Measurements from ENCODE around the gene EVA1C. TPM values are rescaled to one million over a fixed set of nuclear protein-coding genes. Genes with fewer than 3 reads are reported as not detected.
A peak's percentile ranks its signal among the peaks of the same experiment; 100 is the strongest.

Gene EVA1C
- total RNA-seq, 1 experiment from 2014 or later, result 22.2 TPM

DNA sequence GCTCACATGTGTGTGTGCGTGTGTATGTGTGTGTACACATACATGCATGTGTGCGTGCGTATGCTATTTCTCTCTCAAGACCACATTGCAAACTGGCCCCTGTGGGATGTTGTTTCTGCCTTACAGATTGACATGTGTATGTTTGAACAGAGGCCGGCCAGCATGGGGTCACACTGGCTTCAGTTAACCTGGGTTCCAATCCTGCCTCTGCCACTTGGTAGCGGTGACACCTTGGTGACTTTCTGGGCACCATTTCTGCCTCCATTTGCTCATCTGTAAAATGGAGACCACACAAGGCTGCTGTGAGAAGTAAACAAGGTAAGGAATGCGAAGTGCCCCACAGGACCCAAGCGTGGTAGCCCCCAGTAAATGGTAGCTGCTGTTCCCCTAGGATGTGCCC is 121.1 kb downstream of the EVA1C start:
- ChIA-PET POLR2A (no interaction called here), CTCF (no interaction called here)
- Mint-ChIP-seq H3K27me3 (ENCODE audit: insufficient read depth, unreplicated experiment) (no peaks in the 10 kb centered on the region), H3K9me3 (ENCODE audit: unreplicated experiment) (no peaks in the 10 kb centered on the region), H3K4me1 (ENCODE audit: insufficient read depth, unreplicated experiment) (peaks cover 11% of the 10 kb centered on the region), H3K27ac (ENCODE audit: low read depth, unreplicated experiment) (no peak overlapping the region), H3K4me3 (ENCODE audit: unreplicated experiment) (no peak overlapping the region), H3K36me3 (ENCODE audit: insufficient read depth, unreplicated experiment) (no peaks in the 10 kb centered on the region)
- intact Hi-C loops (cut with micrococcal nuclease), result no loop called here
- no peak for DNase-seq (ENCODE audit: unreplicated experiment)
- no TSS peak for BruUV-seq (replicated peaks)
- TF ChIP-seq, protein P1, sequence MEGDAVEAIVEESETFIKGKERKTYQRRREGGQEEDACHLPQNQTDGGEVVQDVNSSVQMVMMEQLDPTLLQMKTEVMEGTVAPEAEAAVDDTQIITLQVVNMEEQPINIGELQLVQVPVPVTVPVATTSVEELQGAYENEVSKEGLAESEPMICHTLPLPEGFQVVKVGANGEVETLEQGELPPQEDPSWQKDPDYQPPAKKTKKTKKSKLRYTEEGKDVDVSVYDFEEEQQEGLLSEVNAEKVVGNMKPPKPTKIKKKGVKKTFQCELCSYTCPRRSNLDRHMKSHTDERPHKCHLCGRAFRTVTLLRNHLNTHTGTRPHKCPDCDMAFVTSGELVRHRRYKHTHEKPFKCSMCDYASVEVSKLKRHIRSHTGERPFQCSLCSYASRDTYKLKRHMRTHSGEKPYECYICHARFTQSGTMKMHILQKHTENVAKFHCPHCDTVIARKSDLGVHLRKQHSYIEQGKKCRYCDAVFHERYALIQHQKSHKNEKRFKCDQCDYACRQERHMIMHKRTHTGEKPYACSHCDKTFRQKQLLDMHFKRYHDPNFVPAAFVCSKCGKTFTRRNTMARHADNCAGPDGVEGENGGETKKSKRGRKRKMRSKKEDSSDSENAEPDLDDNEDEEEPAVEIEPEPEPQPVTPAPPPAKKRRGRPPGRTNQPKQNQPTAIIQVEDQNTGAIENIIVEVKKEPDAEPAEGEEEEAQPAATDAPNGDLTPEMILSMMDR (IDR thresholded peaks at IDR 0.05; ENCODE audit: unreplicated experiment), result no peak

GRCh38 chr21:32534113-32534512 is 121.6 kb downstream of the EVA1C start:
- POLR2A ChIA-PET, result no interaction called here
- no peaks in the 10 kb centered on the region for H3K36me3 Mint-ChIP-seq (ENCODE audit: insufficient read depth, unreplicated experiment)
- no peak overlapping the region for H3K4me3 Mint-ChIP-seq (ENCODE audit: unreplicated experiment)
- intact Hi-C loops (cut with micrococcal nuclease), result no loop called here
- DNase-seq (ENCODE audit: unreplicated experiment), result no peak
- BruUV-seq (replicated peaks), result no TSS peak
- TF ChIP-seq, protein P1 (IDR thresholded peaks at IDR 0.05; ENCODE audit: unreplicated experiment), result no peak
- no peaks in the 10 kb centered on the region for H3K9me3 Mint-ChIP-seq (ENCODE audit: unreplicated experiment)
- no peaks in the 10 kb centered on the region for H3K27me3 Mint-ChIP-seq (ENCODE audit: insufficient read depth, unreplicated experiment)
- CTCF ChIA-PET, result interaction anchor here (0.5 kb wide), 1 partner anchor 15 kb away, joined by 3 read pairs; no protein-coding TSS in a partner anchor
- no peak overlapping the region for H3K27ac Mint-ChIP-seq (ENCODE audit: low read depth, unreplicated experiment)
- peaks cover 10% of the 10 kb centered on the region for H3K4me1 Mint-ChIP-seq (ENCODE audit: insufficient read depth, unreplicated experiment)

DNA sequence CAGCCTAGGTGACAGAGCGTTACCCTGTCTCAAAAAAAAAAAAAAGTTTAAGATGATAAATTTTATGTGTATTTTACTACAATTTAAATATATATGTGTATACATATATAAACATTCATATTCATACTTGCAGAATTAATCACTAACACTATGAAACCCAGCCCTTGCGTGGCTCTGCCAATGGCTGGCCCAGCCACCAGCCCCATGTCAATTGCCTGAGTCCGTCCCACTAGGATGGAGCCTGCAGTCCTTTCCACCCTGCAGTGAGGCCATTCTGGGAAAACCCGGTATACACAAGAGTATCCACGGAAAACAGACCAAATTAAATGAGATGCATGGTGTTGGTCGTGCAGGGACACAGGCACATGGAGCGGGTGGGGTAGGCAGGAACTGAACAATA is 123.1 kb downstream of the EVA1C start:
- ChIA-PET CTCF (interaction anchor here (0.6 kb wide), 1 partner anchor 34 kb away, joined by 3 read pairs; no protein-coding TSS in a partner anchor), POLR2A (no interaction called here)
- BruUV-seq (replicated peaks), result no TSS peak
- Mint-ChIP-seq H3K27me3 (ENCODE audit: insufficient read depth, unreplicated experiment) (no peaks in the 10 kb centered on the region), H3K27ac (ENCODE audit: low read depth, unreplicated experiment) (no peak overlapping the region), H3K9me3 (ENCODE audit: unreplicated experiment) (no peaks in the 10 kb centered on the region), H3K4me1 (ENCODE audit: insufficient read depth, unreplicated experiment) (peaks cover 5% of the 10 kb centered on the region), H3K4me3 (ENCODE audit: unreplicated experiment) (no peak overlapping the region), H3K36me3 (ENCODE audit: insufficient read depth, unreplicated experiment) (no peaks in the 10 kb centered on the region)
- TF ChIP-seq, protein P1 (IDR thresholded peaks at IDR 0.05; ENCODE audit: unreplicated experiment), result no peak
- intact Hi-C loops (cut with micrococcal nuclease), result no loop called here
- no peak for DNase-seq (ENCODE audit: unreplicated experiment)

GRCh38 chr21:32537569-32537881 is 125.0 kb downstream of the EVA1C start:
- BruUV-seq (replicated peaks), result no TSS peak

More at GRCh38 chr21:32537569-32537881, 125.0 kb downstream of the EVA1C start:
- H3K9me3 Mint-ChIP-seq (ENCODE audit: unreplicated experiment), result no peaks in the 10 kb centered on the region
- peaks cover 5% of the 10 kb centered on the region for H3K4me1 Mint-ChIP-seq (ENCODE audit: insufficient read depth, unreplicated experiment)
- H3K36me3 Mint-ChIP-seq (ENCODE audit: insufficient read depth, unreplicated experiment), result no peaks in the 10 kb centered on the region
- TF ChIP-seq, protein P1 (IDR thresholded peaks at IDR 0.05; ENCODE audit: unreplicated experiment), result no peak
- H3K4me3 Mint-ChIP-seq (ENCODE audit: unreplicated experiment), result no peak overlapping the region
- no peak overlapping the region for H3K27ac Mint-ChIP-seq (ENCODE audit: low read depth, unreplicated experiment)
- intact Hi-C loops (cut with micrococcal nuclease), result no loop called here
- H3K27me3 Mint-ChIP-seq (ENCODE audit: insufficient read depth, unreplicated experiment), result no peaks in the 10 kb centered on the region
- ChIA-PET CTCF (interaction anchor here (0.7 kb wide), 1 partner anchor 1040 kb away, joined by 3 read pairs; no protein-coding TSS in a partner anchor), POLR2A (no interaction called here)
- peak; percentile 25 for DNase-seq (ENCODE audit: unreplicated experiment)
